Muscle of leg (tissue), 11 donors: ENCODE results near the gene NYNRIN. TPM values are rescaled to one million over a fixed set of nuclear protein-coding genes. Genes with fewer than 3 reads are reported as not detected.

ENCODE experiments used
- DNase-seq: peaks from one replicate; pipeline ENCODE4 v3.0.0; 2013
- H3K27ac ChIP-seq: one replicate; pipeline ENCODE4 v1.5.1; 2013; ENCODE audit warnings: mild to moderate bottlenecking, low read length, control low read depth
- H3K27me3 ChIP-seq: one replicate; pipeline ENCODE4 v1.6.1; 2013; ENCODE audit warnings: low read length; ENCODE audit not compliant: control insufficient read depth, insufficient read depth
- H3K36me3 ChIP-seq: one replicate; pipeline ENCODE4 v1.6.1; 2013; ENCODE audit warnings: low read length; ENCODE audit not compliant: control insufficient read depth, insufficient read depth
- H3K4me1 ChIP-seq: one replicate; pipeline ENCODE4 v1.6.1; 2013; ENCODE audit warnings: low read length; ENCODE audit not compliant: control insufficient read depth, insufficient read depth
- H3K4me3 ChIP-seq: one replicate; pipeline ENCODE4 v1.5.1; 2013; ENCODE audit warnings: low read length, control low read depth
- H3K9me3 ChIP-seq: replicated peaks from 2 replicates; pipeline ENCODE4 v1.6.1; 2013; ENCODE audit warnings: low read depth, low read length; ENCODE audit not compliant: control insufficient read depth
- WGBS: methylation state at CpG from one replicate; pipeline ENCODE4 v1.1.5; 2013; ENCODE audit warnings: missing lambda C conversion rate; ENCODE audit not compliant: insufficient coverage; 5-methylcytosine and 5-hydroxymethylcytosine counted together
- polyA plus RNA-seq, 8 donors: library from polyadenylated mRNA; unstranded; fragments of 120-200 nt; gene quantifications; one replicate each; pipeline versions ENCODE4 v1.2.1 to v1.2.3, GENCODE V29; 2013; ENCODE audit warnings: inconsistent platforms in 1 of 8, low replicate concordance in 1 of 8; ENCODE audit not compliant: insufficient read length in 8 of 8, insufficient read depth in 1 of 8
- total RNA-seq: library from RNA; stranded (reverse); fragments of 120-200 nt; gene quantifications from one replicate; pipeline ENCODE4 v1.2.4, GENCODE V29; 2013

The NYNRIN gene
- total and polyA plus RNA-seq, 9 donors = 16.5 to 45.3 (median 29.5) TPM

DNA sequence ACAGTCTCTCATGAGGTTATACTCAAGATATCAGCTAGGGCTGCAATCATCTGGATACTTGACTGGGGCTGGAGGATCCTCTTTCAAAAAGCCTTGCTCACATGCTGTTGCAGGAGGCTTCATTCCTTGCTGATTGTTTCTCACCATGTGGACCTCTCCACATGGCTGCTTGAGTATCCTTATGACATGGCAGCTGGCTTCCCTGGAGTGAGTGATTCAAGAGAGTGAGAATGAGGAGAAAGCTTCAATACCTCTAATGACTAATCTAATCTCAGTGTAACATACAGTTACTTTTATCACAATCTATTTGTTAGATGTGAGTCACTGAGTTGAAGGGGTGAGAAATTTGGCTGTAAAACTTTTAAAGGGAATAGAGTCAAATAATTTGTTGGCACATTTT lies 58.2 kb downstream of the NYNRIN start:
- Histone ChIP-seq H3K4me1 (peaks cover 2% of the 10 kb centered on the region), H3K27me3 (no peaks in the 10 kb centered on the region), H3K27ac (no peak overlapping the region), H3K4me3 (no peak overlapping the region), H3K9me3 (peaks cover 2% of the 10 kb centered on the region), H3K36me3 (no peaks in the 10 kb centered on the region)
- DNase-seq = no peak

DNA sequence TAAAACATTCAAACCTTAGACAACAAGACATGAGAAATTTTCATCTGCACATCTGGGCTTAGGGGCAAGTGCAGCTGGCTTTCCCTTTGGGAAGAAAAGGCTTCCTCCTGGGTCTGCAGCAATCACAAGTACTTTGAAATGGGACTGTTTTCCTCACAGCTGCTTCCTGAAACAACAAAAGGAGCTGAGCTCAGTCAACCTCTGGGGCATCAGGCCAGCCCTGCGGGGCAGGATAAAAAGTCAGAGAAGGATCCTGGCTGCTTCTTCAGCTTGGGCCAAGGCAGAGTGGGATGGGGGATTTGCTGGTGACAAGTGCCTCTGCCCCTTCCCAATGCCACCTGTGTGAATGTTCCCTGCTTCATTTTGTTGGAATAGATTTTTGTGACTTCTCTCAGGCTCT lies 59.9 kb downstream of the NYNRIN start:
- Histone ChIP-seq H3K27me3 (no peaks in the 10 kb centered on the region), H3K4me1 (peaks cover 2% of the 10 kb centered on the region), H3K36me3 (no peaks in the 10 kb centered on the region), H3K9me3 (peaks cover 2% of the 10 kb centered on the region), H3K27ac (no peak overlapping the region), H3K4me3 (no peak overlapping the region)
- DNase-seq = peak; percentile 33
- WGBS = no CpG with 5 or more reads among the region's 1 CpG

DNA sequence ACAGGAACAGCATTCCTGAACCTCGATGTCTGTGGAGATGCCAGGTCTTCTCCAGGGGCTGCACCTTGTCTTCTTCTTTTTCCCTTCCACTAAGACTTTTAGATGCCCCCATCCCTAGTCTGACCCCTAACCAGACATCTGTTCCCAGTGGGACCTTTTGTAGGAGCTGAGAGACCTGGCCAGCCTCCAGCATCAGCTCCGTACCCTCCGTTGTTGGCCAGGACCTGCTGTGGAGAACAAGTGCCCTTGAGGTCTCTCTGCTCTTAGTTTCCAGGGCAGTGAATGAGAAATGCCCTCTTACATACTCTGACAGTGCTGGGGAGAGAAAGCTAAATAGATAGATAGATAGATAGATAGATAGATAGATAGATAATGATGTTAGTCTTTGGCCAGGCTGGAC lies 60.5 kb downstream of the NYNRIN start:
- Histone ChIP-seq H3K9me3 (peaks cover 2% of the 10 kb centered on the region), H3K27ac (no peak overlapping the region), H3K27me3 (no peaks in the 10 kb centered on the region), H3K4me1 (peaks cover 2% of the 10 kb centered on the region), H3K36me3 (no peaks in the 10 kb centered on the region), H3K4me3 (no peak overlapping the region)
- no peak for DNase-seq
- 67% methylated on average over 1 of the region's 3 CpGs for WGBS

DNA sequence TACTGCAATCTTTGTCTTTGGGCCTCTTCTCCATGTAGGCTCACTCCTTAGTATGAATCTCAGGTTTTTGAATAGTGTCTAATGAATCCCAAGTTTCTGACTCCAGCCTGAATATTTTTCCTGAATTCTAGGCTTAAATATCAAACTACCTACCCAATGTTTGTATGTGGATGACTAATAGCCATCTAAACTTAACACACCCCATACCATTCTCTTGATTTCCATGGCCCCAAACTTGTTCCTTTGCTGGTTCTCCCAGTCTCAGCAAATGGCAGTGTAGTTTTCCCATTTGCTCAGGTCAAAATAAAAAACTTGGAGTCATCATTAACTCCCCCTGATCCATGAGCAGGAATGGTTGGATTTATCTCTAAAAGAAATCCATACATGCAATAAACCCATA lies 62.5 kb downstream of the NYNRIN start:
- H3K4me1 ChIP-seq = peaks cover 2% of the 10 kb centered on the region
- no peaks in the 10 kb centered on the region for H3K36me3 ChIP-seq
- H3K27ac ChIP-seq = no peak overlapping the region
- no peaks in the 10 kb centered on the region for H3K27me3 ChIP-seq
- H3K4me3 ChIP-seq = no peak overlapping the region
- no peak for DNase-seq
- no peaks in the 10 kb centered on the region for H3K9me3 ChIP-seq

DNA sequence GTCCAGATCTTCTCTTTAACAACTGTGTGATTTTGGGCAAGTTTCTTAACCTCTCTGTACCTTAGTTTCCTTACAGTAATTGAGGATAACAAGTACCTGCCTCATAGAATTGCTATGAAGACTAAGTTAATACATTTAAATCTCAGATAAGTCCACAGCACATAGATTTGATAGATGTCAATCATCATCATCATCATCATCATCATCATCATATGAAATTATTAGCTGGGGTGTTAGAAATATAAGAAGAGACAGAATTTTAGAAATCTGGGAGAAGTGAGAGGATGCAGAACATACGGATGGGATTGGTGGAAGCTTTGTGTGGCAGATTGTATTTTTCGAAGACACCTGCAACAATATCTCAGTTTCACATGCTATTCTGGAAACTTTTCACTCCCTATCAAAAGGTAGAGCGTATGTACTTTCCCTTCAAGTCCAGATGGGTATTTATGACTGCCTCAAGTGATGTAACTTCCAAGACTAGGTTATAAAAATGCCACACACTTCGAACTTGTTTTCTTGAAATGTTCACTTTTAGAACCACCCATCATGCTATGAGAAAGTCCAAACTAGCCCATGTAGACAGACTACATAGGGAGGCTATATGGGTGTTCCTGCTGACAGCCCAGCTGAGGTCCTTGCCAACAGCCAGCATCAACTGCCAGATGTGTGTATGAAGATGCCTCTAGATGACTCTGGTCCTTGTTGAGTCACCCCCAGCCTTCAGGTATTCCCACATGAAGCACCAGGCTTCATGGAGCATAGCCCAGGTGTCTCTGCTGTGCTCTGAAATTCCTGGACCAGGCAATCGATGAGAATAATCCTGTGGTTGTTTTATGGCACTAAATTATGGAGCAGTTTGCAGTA lies 64.4 kb downstream of the NYNRIN start:
- H3K4me3 ChIP-seq = no peak overlapping the region
- no peaks in the 10 kb centered on the region for H3K36me3 ChIP-seq
- H3K9me3 ChIP-seq = no peaks in the 10 kb centered on the region
- no peak overlapping the region for H3K27ac ChIP-seq
- H3K4me1 ChIP-seq = peaks cover 2% of the 10 kb centered on the region
- H3K27me3 ChIP-seq = no peaks in the 10 kb centered on the region
- DNase-seq = no peak
- WGBS = 33% methylated on average over 1 of the region's 5 CpGs

DNA sequence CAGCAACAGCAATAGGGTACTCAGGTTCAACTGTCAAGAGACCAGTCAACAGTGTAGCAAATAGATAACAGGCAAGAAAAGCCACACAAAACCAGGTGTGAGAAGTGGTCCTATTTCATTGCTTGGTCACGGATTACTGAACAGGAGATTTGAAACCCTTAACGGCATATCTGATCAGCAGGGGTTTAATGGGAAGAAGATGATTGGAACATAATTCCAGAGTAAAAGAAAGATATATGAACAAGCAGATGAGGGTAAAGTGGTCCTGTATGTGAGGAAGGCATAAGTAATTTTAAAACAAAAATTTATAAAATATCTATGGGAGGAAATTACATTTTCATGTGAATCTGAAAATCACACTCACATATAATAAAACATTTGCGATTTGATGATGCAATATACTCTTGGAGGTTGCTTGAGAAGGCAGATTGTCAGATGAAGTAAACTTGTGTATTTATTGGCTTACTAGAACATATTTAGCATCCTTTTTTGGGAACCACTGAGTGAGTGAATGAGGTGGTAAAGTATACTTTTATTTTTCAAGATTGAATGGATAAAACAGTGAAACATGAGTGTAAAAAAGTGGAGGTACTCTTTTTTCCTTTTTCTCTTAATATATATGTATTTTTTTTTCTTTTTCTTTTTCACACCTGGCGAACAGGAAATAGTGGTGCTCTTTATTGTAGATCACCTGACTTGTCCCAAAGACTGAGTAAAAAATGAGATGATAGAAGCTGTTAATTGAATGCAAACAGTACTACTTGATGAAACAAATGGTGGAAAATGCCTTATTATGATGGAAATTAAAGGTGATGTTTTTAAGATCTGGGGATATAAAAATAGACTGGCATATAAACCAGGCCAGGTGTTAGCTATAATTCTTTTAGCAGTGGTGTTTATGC lies 65.3 kb downstream of the NYNRIN start:
- Histone ChIP-seq H3K4me1 (peaks cover 2% of the 10 kb centered on the region), H3K27me3 (no peaks in the 10 kb centered on the region), H3K9me3 (no peaks in the 10 kb centered on the region), H3K4me3 (no peak overlapping the region), H3K27ac (no peak overlapping the region), H3K36me3 (no peaks in the 10 kb centered on the region)
- 18% methylated on average over 2 of the region's 4 CpGs for WGBS
- DNase-seq = no peak

DNA sequence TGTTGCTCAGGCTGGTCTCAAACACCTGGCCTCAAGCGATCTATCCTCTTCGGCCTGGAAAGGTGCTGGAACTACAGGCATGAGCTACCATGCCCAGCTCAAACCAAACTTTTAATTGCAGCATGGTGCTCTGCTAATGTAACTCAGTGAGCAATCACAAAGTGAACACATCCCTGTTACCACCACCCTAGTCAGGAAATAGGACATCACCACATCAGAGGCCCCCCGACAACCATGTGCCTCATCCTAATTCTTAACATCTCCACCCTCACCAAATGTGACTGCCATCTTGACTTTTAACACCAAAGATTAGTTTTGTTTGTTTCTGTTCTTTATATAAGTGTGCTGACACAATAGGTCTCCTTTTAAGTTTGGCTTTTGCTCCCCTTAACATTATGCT lies 66.6 kb downstream of the NYNRIN start:
- 90% methylated on average over 2 of the region's 3 CpGs for WGBS
- DNase-seq = no peak
- Histone ChIP-seq H3K27me3 (no peaks in the 10 kb centered on the region), H3K27ac (no peak overlapping the region), H3K9me3 (no peaks in the 10 kb centered on the region), H3K36me3 (no peaks in the 10 kb centered on the region), H3K4me3 (no peak overlapping the region), H3K4me1 (no peaks in the 10 kb centered on the region)

DNA sequence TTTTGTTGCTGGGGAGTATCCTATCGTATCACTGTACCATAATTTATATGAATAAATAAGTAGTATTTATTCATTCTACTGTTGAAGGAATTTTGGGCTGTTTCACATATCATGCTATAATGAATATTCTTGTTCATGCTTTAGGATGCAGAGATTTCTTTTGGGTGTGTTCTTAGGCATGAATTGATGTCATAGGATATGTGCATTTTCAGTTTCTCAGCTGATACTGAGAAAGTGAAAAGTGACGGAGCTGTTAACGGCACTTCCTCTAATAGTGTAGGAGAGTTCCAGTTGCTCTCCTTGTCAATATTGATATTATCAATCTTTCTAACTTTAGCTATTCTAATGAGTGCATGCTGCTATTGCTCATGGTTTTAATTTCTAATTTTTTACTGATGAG lies 67.0 kb downstream of the NYNRIN start:
- Histone ChIP-seq H3K27me3 (no peaks in the 10 kb centered on the region), H3K27ac (no peak overlapping the region), H3K36me3 (no peaks in the 10 kb centered on the region), H3K9me3 (no peaks in the 10 kb centered on the region), H3K4me3 (no peak overlapping the region), H3K4me1 (no peaks in the 10 kb centered on the region)
- DNase-seq = no peak
- no CpG with 5 or more reads among the region's 3 CpGs for WGBS
